ENCODE data around the gene MYPOP.
"Not testable (repeated sequence)": the region's sequence is repeated elsewhere in the genome, so short reads cannot be mapped to it uniquely, and the experiment has no call there.

The MYPOP gene

DNA sequence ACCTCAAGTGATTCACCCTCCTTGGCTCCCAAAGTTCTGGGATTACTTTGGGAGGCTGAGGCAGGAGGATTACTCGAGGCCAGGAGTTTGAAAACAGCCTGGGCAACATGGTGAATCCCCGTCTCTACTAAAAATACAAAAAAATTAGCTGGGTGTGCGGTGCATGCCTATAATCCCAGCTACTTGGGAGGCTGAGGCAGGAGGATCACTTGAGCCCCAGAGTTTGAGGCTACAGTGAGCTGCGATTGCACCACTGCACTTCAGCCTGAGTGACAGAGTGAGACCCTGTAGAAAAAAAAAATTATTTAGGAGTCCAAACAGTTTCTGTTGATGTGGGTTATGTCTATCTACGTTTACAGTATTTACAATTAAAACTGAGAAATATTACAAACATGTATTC, 31.6 kb downstream of the MYPOP start:
- H3K9ac ChIP-seq (ENCODE audit: low read length): no peak overlapping the region
- no peaks in the 10 kb centered on the region for H3K36me3 ChIP-seq (ENCODE audit: control insufficient read depth in 1 of 2, insufficient read depth in 2 of 2, low read depth in 1 of 2, low read length in 2 of 2)
- H2AK5ac ChIP-seq (ENCODE audit: low read length, severe bottlenecking): no peak overlapping the region
- H2BK15ac ChIP-seq (ENCODE audit: low read depth, poor library complexity, severe bottlenecking): no peak overlapping the region
- no peak overlapping the region for H3K18ac ChIP-seq (ENCODE audit: low read depth in 1 of 2, low read length in 2 of 2)
- WGBS: 91% methylated on average over 4 of the region's 5 CpGs
- no peak overlapping the region for H3K14ac ChIP-seq (ENCODE audit: low read length in 2 of 2)
- H3K4me1 ChIP-seq (ENCODE audit: control insufficient read depth, insufficient read depth, low read depth, low read length): no peaks in the 10 kb centered on the region
- H2BK120ac ChIP-seq (ENCODE audit: low read depth, low read length): no peak overlapping the region
- H3K4me3 ChIP-seq (ENCODE audit: insufficient read depth in 1 of 2, low read depth in 1 of 2, low read length in 2 of 2): no peak overlapping the region
- DNase-seq: no peak
- no peak overlapping the region for H3K23ac ChIP-seq (ENCODE audit: low read length in 2 of 2)
- no peaks in the 10 kb centered on the region for H3K9me3 ChIP-seq (ENCODE audit: control insufficient read depth, low read length)
- H3K4me2 ChIP-seq (ENCODE audit: low read length, poor library complexity, severe bottlenecking): no peak overlapping the region
- no peak overlapping the region for H2AFZ ChIP-seq (ENCODE audit: low read depth, low read length)
- no peak overlapping the region for H3K27ac ChIP-seq (ENCODE audit: low read length, poor library complexity, severe bottlenecking)
- H3K4ac ChIP-seq (ENCODE audit: low read depth in 1 of 2, low read length in 2 of 2): no peak overlapping the region
- H3K27me3 ChIP-seq (ENCODE audit: control insufficient read depth in 1 of 2, insufficient read depth in 1 of 2, low read length in 2 of 2): peaks cover 12 to 41% of the 10 kb centered on the region in 2 experiments
- no peak overlapping the region for H4K91ac ChIP-seq (ENCODE audit: low read length)
- H3K79me1 ChIP-seq (replicated peaks; ENCODE audit: low read length, poor library complexity, severe bottlenecking): no peaks in the 10 kb centered on the region
- no peak overlapping the region for H2BK5ac ChIP-seq (ENCODE audit: low read depth, low read length, poor library complexity, severe bottlenecking)
- H4K8ac ChIP-seq (ENCODE audit: low read length): no peak overlapping the region
- H2BK12ac ChIP-seq (ENCODE audit: low read length in 2 of 2): no peak overlapping the region

DNA sequence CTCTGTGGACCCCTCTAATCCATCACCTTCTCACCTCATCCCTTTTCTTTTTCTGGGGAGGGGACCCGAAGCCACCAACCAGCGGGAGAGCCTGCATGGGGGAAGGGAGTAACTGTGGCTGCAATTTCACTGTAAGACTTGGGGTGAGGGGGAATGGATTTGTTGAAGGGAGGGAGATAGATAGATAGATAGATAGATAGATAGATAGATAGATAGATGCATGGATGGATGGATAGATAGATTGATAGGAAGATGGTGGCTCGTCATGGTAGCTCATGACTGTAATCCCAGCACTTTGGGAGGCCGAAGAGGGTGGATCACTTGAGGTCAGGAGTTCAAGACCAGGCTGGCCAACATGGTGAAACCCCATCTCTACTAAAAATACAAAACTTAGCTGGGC, 35.2 kb downstream of the MYPOP start:
- H3K4me2 ChIP-seq (ENCODE audit: low read length, poor library complexity, severe bottlenecking); DNase-seq; H3K14ac ChIP-seq (ENCODE audit: low read length in 2 of 2); H4K8ac ChIP-seq (ENCODE audit: low read length); H3K18ac ChIP-seq (ENCODE audit: low read depth in 1 of 2, low read length in 2 of 2); H3K4me3 ChIP-seq (ENCODE audit: insufficient read depth in 1 of 2, low read depth in 1 of 2, low read length in 2 of 2); H3K36me3 ChIP-seq (ENCODE audit: control insufficient read depth in 1 of 2, insufficient read depth in 2 of 2, low read depth in 1 of 2, low read length in 2 of 2); H2BK120ac ChIP-seq (ENCODE audit: low read depth, low read length); H3K9ac ChIP-seq (ENCODE audit: low read length); H4K91ac ChIP-seq (ENCODE audit: low read length); H3K23ac ChIP-seq (ENCODE audit: low read length in 2 of 2); H2BK12ac ChIP-seq (ENCODE audit: low read length in 2 of 2); H3K79me1 ChIP-seq (replicated peaks; ENCODE audit: low read length, poor library complexity, severe bottlenecking); H2AFZ ChIP-seq (ENCODE audit: low read depth, low read length); H3K27ac ChIP-seq (ENCODE audit: low read length, poor library complexity, severe bottlenecking); H3K9me3 ChIP-seq (ENCODE audit: control insufficient read depth, low read length); H3K4me1 ChIP-seq (ENCODE audit: control insufficient read depth, insufficient read depth, low read depth, low read length); H2BK15ac ChIP-seq (ENCODE audit: low read depth, poor library complexity, severe bottlenecking); H3K4ac ChIP-seq (ENCODE audit: low read depth in 1 of 2, low read length in 2 of 2); H2AK5ac ChIP-seq (ENCODE audit: low read length, severe bottlenecking); H2BK5ac ChIP-seq (ENCODE audit: low read depth, low read length, poor library complexity, severe bottlenecking): not testable (repeated sequence)
- H3K27me3 ChIP-seq (ENCODE audit: control insufficient read depth in 1 of 2, insufficient read depth in 1 of 2, low read length in 2 of 2): peaks cover 33 to 46% of the 10 kb centered on the region in 2 experiments
- 87% methylated on average over 4 of the region's 4 CpGs for WGBS

DNA sequence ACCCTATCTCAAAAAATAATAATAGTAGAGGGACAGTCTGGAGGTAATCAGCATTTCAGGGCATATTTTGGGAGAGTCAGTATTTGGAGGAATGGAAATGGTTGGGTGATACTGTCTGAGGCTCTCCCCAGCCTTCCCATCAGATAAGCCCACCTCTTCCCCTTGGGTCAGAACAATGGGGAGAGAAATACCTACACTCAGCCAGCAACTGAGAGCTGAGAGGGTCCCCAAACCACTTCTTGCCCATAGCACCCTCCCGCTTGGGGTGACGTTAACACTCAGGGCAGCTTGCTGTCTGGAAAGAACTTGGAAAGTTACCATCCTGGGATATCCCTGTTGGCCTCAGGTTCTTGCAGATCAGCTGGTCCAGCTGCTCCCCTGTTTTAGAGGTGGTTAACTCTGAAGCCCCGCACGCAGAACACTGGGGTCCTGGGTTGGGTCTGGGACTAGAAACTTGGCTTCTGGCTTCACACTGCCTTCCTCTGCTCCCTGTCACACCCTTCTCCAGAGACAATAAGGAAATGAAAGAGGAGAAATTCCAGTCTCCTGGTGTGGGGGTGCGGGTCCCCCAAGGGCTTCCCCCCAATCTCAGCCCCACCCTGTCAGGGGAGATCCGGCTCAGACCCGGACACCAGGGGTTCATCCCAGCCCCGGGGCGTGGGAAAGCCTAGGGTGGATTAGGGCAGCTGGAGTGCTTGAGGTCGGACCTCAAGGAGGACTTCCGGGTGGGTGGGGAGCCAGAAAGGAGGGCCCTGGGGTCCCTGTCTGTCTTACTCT, 35.8 kb downstream of the MYPOP start:
- H3K27ac ChIP-seq (ENCODE audit: low read length, poor library complexity, severe bottlenecking): no peak overlapping the region
- no peak overlapping the region for H3K9ac ChIP-seq (ENCODE audit: low read length)
- H2BK12ac ChIP-seq (ENCODE audit: low read length in 2 of 2): no peak overlapping the region
- H2BK5ac ChIP-seq (ENCODE audit: low read depth, low read length, poor library complexity, severe bottlenecking): no peak overlapping the region
- peaks cover 7% of the 10 kb centered on the region for H3K4me1 ChIP-seq (ENCODE audit: control insufficient read depth, insufficient read depth, low read depth, low read length)
- no peak overlapping the region for H2BK15ac ChIP-seq (ENCODE audit: low read depth, poor library complexity, severe bottlenecking)
- no peaks in the 10 kb centered on the region for H3K36me3 ChIP-seq (ENCODE audit: control insufficient read depth in 1 of 2, insufficient read depth in 2 of 2, low read depth in 1 of 2, low read length in 2 of 2)
- H3K4ac ChIP-seq (ENCODE audit: low read depth in 1 of 2, low read length in 2 of 2): no peak overlapping the region
- H3K4me2 ChIP-seq (ENCODE audit: low read length, poor library complexity, severe bottlenecking): no peak overlapping the region
- DNase-seq: no peak
- H3K9me3 ChIP-seq (ENCODE audit: control insufficient read depth, low read length): no peaks in the 10 kb centered on the region
- H3K4me3 ChIP-seq (ENCODE audit: insufficient read depth in 1 of 2, low read depth in 1 of 2, low read length in 2 of 2): no peak overlapping the region
- no peak overlapping the region for H3K18ac ChIP-seq (ENCODE audit: low read depth in 1 of 2, low read length in 2 of 2)
- 93% methylated on average over 6 of the region's 11 CpGs for WGBS
- peaks cover 33 to 46% of the 10 kb centered on the region in 2 experiments for H3K27me3 ChIP-seq (ENCODE audit: control insufficient read depth in 1 of 2, insufficient read depth in 1 of 2, low read length in 2 of 2)
- no peak overlapping the region for H4K8ac ChIP-seq (ENCODE audit: low read length)
- H4K91ac ChIP-seq (ENCODE audit: low read length): no peak overlapping the region
- no peak overlapping the region for H3K23ac ChIP-seq (ENCODE audit: low read length in 2 of 2)
- no peaks in the 10 kb centered on the region for H3K79me1 ChIP-seq (replicated peaks; ENCODE audit: low read length, poor library complexity, severe bottlenecking)
- H2AK5ac ChIP-seq (ENCODE audit: low read length, severe bottlenecking): peak overlapping the region; percentile 41
- no peak overlapping the region for H2BK120ac ChIP-seq (ENCODE audit: low read depth, low read length)
- no peak overlapping the region for H3K14ac ChIP-seq (ENCODE audit: low read length in 2 of 2)
- H2AFZ ChIP-seq (ENCODE audit: low read depth, low read length): no peak overlapping the region

DNA sequence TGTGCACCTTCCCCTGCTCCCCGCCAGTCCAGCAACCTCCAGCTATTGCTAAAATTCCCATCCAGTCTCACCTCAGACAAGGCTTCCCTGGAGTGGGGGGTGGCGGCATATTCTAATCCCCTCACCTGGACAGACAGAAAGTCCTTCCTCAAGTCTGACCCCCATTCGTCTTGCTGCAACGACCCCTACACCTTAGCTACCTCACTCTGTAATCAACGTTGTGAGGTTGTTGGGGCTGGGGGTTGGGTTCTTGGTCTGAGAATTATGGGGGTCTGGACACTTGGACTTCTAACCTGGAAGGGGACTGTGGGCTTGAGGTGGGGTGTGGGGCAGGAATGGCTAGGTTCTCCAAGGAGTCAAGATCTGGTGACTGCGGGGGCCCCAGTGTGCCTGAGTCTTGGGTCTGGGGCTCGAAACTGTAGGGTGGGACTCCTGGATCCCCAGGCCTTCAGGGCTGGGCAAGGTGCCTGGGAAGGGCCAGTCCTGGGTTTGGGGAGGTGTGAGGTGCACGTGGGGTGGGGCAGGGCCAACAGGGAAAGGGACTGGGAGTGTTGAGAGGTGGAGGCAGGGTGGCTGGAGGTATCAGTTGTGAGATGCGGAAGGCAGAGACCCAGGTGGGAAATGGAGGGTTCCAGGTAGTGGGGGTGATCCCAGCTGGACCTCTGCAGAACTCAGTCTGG, 37.0 kb downstream of the MYPOP start:
- no peak overlapping the region for H3K4me2 ChIP-seq (ENCODE audit: low read length, poor library complexity, severe bottlenecking)
- no peak overlapping the region for H2AK5ac ChIP-seq (ENCODE audit: low read length, severe bottlenecking)
- H4K91ac ChIP-seq (ENCODE audit: low read length): no peak overlapping the region
- peaks cover 33 to 46% of the 10 kb centered on the region in 2 experiments for H3K27me3 ChIP-seq (ENCODE audit: control insufficient read depth in 1 of 2, insufficient read depth in 1 of 2, low read length in 2 of 2)
- H4K8ac ChIP-seq (ENCODE audit: low read length): no peak overlapping the region
- no peaks in the 10 kb centered on the region for H3K9me3 ChIP-seq (ENCODE audit: control insufficient read depth, low read length)
- H3K18ac ChIP-seq (ENCODE audit: low read depth in 1 of 2, low read length in 2 of 2): no peak overlapping the region
- H3K4ac ChIP-seq (ENCODE audit: low read depth in 1 of 2, low read length in 2 of 2): no peak overlapping the region
- H3K4me3 ChIP-seq (ENCODE audit: insufficient read depth in 1 of 2, low read depth in 1 of 2, low read length in 2 of 2): no peak overlapping the region
- WGBS: 55% methylated on average over 6 of the region's 9 CpGs
- no peak overlapping the region for H3K27ac ChIP-seq (ENCODE audit: low read length, poor library complexity, severe bottlenecking)
- DNase-seq: no peak
- H2AFZ ChIP-seq (ENCODE audit: low read depth, low read length): no peak overlapping the region
- H3K9ac ChIP-seq (ENCODE audit: low read length): no peak overlapping the region
- no peak overlapping the region for H3K23ac ChIP-seq (ENCODE audit: low read length in 2 of 2)
- H2BK5ac ChIP-seq (ENCODE audit: low read depth, low read length, poor library complexity, severe bottlenecking): no peak overlapping the region
- H2BK120ac ChIP-seq (ENCODE audit: low read depth, low read length): no peak overlapping the region
- H3K79me1 ChIP-seq (replicated peaks; ENCODE audit: low read length, poor library complexity, severe bottlenecking): no peaks in the 10 kb centered on the region
- no peak overlapping the region for H3K14ac ChIP-seq (ENCODE audit: low read length in 2 of 2)
- H2BK15ac ChIP-seq (ENCODE audit: low read depth, poor library complexity, severe bottlenecking): no peak overlapping the region
- peaks cover 9% of the 10 kb centered on the region for H3K4me1 ChIP-seq (ENCODE audit: control insufficient read depth, insufficient read depth, low read depth, low read length)
- H2BK12ac ChIP-seq (ENCODE audit: low read length in 2 of 2): no peak overlapping the region
- H3K36me3 ChIP-seq (ENCODE audit: control insufficient read depth in 1 of 2, insufficient read depth in 2 of 2, low read depth in 1 of 2, low read length in 2 of 2): no peaks in the 10 kb centered on the region

Data from mesenchymal stem cell (in vitro differentiated cells and primary cell).